Memory B cell (primary cell): Measurements from ENCODE around the gene MAPK4.

Experiments
- ATAC-seq: fragments of 150-1000 bp; cut with Tn5 transposase; 2 replicates; pipeline ENCODE4 v1.10.0; 2021; ENCODE audit warnings: low read depth, mild to moderate bottlenecking, moderate library complexity
- DNase-seq, 2 donors: peaks; one replicate each; pipeline ENCODE4 v3.0.0; 2022; ENCODE audit warnings: low spot score in 2 of 2
- H3K27ac Mint-ChIP-seq: one replicate; pipeline ENCODE4 v1.8.0; 2022; ENCODE audit warnings: mild to moderate bottlenecking, moderate library complexity, mixed read lengths
- H3K27me3 Mint-ChIP-seq: one replicate; pipeline ENCODE4 v1.8.0; 2022; ENCODE audit warnings: mixed read lengths
- H3K36me3 Mint-ChIP-seq: one replicate; pipeline ENCODE4 v1.8.0; 2022; ENCODE audit warnings: mild to moderate bottlenecking, mixed read lengths
- H3K4me1 Mint-ChIP-seq: one replicate; pipeline ENCODE4 v1.8.0; 2022; ENCODE audit warnings: mixed read lengths
- H3K4me3 Mint-ChIP-seq: one replicate; pipeline ENCODE4 v1.8.0; 2022; ENCODE audit warnings: mild to moderate bottlenecking, moderate library complexity, mixed read lengths
- H3K9me3 Mint-ChIP-seq: one replicate; pipeline ENCODE4 v1.8.0; 2022; ENCODE audit warnings: mixed read lengths

Gene MAPK4

DNA sequence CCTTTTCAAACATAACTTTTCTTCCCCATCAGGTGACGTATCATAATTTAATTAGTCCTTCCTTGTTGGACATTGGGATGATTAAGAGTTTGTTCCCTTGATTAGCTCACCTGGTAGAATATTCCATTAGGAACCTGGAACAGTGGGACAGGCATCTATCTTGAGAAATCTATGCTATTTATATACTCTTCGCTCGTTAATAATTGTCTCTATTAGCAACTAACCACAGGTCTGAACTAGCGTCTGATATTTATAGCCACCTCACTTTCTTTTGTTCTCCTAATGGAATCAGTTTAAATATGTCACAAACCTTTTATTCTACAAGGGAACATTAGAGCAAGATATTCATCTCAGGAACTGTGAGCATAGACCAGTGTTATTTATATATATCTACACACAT, 79.8 kb downstream of the MAPK4 start:
- Mint-ChIP-seq H3K4me3 (no peak overlapping the region), H3K36me3 (no peaks in the 10 kb centered on the region), H3K27ac (no peak overlapping the region), H3K9me3 (no peaks in the 10 kb centered on the region), H3K27me3 (peaks cover 9% of the 10 kb centered on the region), H3K4me1 (no peaks in the 10 kb centered on the region)
- ATAC-seq, result no peak
- DNase-seq, result no peak

DNA sequence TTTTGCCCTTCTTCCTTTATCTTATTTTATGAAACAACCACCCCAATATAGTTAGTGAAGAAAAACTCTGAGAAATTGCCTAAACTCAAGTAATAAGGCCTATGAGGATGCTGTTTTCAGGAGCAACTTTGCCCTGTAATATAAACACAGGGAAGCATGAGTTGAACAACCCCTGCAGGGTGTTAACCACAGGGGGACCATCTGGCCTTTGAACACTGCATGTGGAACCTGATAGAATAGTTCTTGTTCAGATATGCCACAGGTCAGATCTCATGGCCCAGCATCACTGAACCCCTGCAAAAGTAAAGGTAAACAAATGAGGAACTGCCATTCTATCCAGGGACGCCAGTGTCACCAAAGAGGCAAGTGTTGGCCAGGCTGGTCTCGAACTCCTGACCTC, 82.6 kb downstream of the MAPK4 start:
- no peaks in the 10 kb centered on the region for H3K36me3 Mint-ChIP-seq
- ATAC-seq (no peak), DNase-seq (no peak)
- no peaks in the 10 kb centered on the region for H3K9me3 Mint-ChIP-seq
- H3K4me3 Mint-ChIP-seq, result no peak overlapping the region
- H3K27ac Mint-ChIP-seq, result no peak overlapping the region
- H3K27me3 Mint-ChIP-seq, result peaks cover 3% of the 10 kb centered on the region
- no peaks in the 10 kb centered on the region for H3K4me1 Mint-ChIP-seq

DNA sequence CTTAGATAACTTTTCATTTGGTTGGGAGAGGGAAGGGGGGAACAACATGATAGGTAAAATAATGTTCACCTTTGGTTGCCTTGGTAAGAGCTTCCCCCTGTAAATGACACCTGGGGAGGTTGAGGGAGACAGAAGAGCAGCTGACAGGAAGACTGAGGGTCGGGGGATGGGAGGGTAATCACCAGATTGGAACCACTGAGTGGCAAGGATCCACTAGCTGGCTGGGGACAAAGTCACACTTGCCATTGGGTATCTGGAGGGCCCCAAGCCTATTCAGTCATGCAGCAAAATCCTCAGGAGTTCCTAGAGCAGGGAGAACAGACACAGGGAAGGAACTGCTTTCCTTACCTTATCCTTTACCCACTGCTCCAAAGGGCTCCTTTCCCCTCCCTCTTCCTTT, 84.3 kb downstream of the MAPK4 start:
- H3K27me3 Mint-ChIP-seq, result peaks cover 3% of the 10 kb centered on the region
- no peaks in the 10 kb centered on the region for H3K4me1 Mint-ChIP-seq
- H3K9me3 Mint-ChIP-seq, result no peaks in the 10 kb centered on the region
- DNase-seq (no peak), ATAC-seq (no peak)
- H3K36me3 Mint-ChIP-seq, result no peaks in the 10 kb centered on the region
- no peak overlapping the region for H3K27ac Mint-ChIP-seq
- H3K4me3 Mint-ChIP-seq, result no peak overlapping the region

DNA sequence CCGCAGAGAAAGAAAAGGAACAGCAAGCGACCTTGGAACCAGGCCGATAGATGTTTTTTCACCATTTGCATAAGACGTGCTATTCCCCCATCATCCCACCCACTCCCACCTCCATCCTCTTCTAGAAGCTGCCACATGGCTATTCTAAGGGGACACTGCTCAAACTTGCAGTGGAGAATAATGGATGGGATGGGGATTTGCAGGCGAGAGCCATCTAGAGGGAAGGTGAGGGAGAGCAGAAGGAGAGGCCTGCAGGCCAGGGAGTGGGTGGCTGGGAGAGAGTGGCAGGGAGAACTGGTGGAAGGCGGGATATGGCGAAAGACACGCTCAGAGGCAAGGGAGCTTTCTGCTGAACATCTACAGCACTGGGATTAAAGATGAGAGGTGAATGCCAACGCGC, 84.9 kb downstream of the MAPK4 start:
- no peak overlapping the region for H3K4me3 Mint-ChIP-seq
- DNase-seq (no peak), ATAC-seq (no peak)
- no peaks in the 10 kb centered on the region for H3K4me1 Mint-ChIP-seq
- H3K36me3 Mint-ChIP-seq, result no peaks in the 10 kb centered on the region
- no peak overlapping the region for H3K27ac Mint-ChIP-seq
- no peaks in the 10 kb centered on the region for H3K9me3 Mint-ChIP-seq
- H3K27me3 Mint-ChIP-seq, result peaks cover 3% of the 10 kb centered on the region

DNA sequence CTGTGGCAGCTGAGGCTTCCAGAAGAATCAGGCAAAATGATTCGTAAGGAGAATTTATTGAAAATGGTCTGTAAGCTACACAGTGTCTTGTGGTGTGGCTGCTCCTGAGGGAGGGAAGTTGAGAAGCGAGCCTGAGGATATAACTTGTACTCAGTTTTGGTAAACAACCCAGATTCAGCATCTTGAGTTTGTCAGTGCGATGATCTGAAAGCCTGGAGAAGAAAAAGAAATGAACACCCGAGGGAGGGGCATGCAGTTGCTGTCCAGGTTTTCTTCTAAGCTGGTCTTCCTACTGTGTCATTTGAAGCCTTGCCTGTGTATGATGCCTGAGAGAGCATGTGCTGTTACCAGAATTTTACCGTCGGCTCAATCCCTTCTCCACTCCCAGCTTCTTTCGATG, 87.3 kb downstream of the MAPK4 start:
- ATAC-seq, result no peak
- no peak for DNase-seq
- Mint-ChIP-seq H3K36me3 (no peaks in the 10 kb centered on the region), H3K4me1 (no peaks in the 10 kb centered on the region), H3K27ac (no peak overlapping the region), H3K9me3 (no peaks in the 10 kb centered on the region), H3K4me3 (no peak overlapping the region), H3K27me3 (peaks cover 3% of the 10 kb centered on the region)

DNA sequence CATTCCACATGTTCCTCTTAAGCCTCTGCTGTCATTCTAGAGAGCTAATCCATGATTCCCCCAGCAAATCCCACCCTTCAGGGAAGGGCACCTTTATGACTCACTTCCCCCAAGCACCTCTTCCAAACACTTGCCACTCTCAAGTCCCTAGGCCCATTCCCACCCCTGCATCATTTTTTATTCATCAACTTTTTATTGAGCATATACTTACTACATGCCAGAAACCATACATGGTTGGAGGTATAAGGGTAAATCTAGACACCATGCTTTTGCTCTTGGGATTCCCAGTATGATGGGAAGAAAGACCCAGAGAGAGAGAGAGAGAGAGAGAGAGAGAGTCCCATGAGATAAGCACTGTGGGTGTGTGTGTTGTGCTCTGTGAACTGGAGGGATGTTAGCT, 87.9 kb downstream of the MAPK4 start:
- ATAC-seq (no peak), DNase-seq (no peak)
- Mint-ChIP-seq H3K27ac (no peak overlapping the region), H3K36me3 (no peaks in the 10 kb centered on the region), H3K27me3 (peaks cover 5% of the 10 kb centered on the region), H3K4me3 (no peak overlapping the region), H3K4me1 (no peaks in the 10 kb centered on the region), H3K9me3 (no peaks in the 10 kb centered on the region)

DNA sequence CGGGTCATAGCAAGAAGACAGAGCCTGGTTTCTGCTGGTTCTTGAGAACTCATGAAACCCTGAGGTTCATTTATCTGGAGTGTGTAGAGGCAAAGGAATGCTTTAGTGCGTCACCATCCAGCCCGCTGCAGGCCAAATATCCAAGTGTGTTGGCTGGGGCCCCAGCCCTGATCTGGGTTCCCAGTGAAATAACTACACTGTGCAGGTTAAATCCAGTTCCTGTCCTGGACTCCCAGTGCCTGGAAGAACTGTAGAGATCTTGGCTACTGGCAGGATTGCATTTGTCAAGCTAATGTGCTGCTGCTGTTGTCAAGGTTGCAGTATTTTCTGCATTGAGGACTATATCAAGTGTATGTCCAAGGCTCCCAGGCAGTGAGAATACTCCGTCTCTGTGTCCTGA, 89.9 kb downstream of the MAPK4 start:
- Mint-ChIP-seq H3K36me3 (no peaks in the 10 kb centered on the region), H3K9me3 (no peaks in the 10 kb centered on the region), H3K4me3 (no peak overlapping the region), H3K27ac (no peak overlapping the region), H3K27me3 (peaks cover 5% of the 10 kb centered on the region), H3K4me1 (no peaks in the 10 kb centered on the region)
- ATAC-seq (no peak), DNase-seq (no peak)

DNA sequence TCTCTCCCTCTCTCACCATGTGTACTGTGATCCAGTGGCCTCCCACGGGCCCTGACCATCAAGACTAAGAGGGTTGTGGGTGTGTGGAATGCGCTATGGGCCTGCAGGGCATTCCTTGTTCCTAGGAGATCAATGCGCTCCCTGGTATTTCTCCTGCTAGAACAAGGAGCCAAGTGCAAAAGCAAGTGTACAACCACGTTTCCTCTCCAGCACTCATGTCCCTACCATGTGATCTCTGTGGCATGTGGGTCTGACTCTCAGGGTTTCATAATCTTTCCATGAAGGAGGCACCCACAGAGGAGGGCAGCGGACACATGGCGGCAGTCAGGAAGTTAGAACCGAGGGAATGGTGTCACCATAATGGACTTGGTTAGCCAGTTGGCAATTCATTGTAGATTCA, 91.4 kb downstream of the MAPK4 start:
- no peak for DNase-seq
- H3K4me1 Mint-ChIP-seq, result no peaks in the 10 kb centered on the region
- no peak overlapping the region for H3K27ac Mint-ChIP-seq
- no peaks in the 10 kb centered on the region for H3K36me3 Mint-ChIP-seq
- no peak overlapping the region for H3K4me3 Mint-ChIP-seq
- ATAC-seq, result no peak
- no peaks in the 10 kb centered on the region for H3K9me3 Mint-ChIP-seq
- H3K27me3 Mint-ChIP-seq, result peaks cover 5% of the 10 kb centered on the region

DNA sequence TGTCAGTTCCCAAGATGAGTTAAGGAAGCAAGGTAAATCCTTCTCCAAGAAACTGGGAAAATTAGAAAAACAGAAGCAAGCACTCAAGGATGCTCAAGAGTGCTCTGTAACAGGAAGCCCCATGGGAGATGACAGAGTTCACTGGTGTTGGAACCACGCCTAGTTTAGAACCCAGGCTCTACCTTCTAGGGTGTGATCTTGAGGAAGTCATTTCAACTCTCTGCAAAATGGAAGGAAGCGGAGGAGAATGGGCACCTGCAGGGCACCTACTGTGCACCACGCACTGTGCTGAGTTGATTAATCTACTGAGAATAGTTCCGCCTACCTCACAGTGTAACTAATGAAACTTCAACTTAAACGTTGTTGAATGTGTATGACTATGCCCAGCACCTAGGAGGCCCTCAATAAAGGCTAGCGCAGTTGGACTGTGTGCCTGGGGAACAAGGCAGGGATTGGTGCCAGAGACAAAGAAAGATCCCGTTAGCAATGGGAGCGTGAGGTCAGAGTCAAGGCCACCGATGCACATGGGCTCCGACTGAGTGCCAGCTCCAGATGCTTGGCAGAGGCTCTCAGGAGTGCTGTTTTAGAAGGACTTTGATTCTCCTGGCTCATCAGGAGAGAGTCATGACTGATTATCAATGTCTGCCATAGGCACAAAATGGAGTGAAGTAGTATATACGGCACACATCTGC, 93.7 kb downstream of the MAPK4 start:
- no peak overlapping the region for H3K27ac Mint-ChIP-seq
- H3K27me3 Mint-ChIP-seq, result peaks cover 5% of the 10 kb centered on the region
- H3K36me3 Mint-ChIP-seq, result no peaks in the 10 kb centered on the region
- H3K4me3 Mint-ChIP-seq, result no peak overlapping the region
- H3K4me1 Mint-ChIP-seq, result no peaks in the 10 kb centered on the region
- no peaks in the 10 kb centered on the region for H3K9me3 Mint-ChIP-seq
- DNase-seq (no peak), ATAC-seq (no peak)

DNA sequence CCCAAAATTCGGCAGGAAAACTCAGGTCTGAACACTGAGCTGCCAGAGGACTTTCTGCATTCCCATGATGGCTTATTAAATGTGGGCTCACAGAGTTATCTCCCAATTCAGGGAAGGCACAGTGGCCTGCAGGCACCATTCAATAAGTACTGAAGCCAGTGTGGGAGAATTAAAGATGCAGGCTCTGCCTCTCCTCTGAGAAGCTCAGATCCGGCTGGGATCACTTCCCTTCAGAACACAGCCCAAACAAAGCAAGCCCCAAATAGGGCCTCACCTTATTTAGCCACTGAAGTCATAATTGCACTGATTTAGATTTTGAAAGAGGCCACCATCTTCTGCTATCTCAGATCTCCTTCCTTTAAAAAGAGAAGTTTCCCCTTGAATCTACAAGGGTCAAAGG, 94.3 kb downstream of the MAPK4 start:
- no peaks in the 10 kb centered on the region for H3K9me3 Mint-ChIP-seq
- no peak for DNase-seq
- no peaks in the 10 kb centered on the region for H3K36me3 Mint-ChIP-seq
- H3K4me3 Mint-ChIP-seq, result no peak overlapping the region
- no peak for ATAC-seq
- no peaks in the 10 kb centered on the region for H3K4me1 Mint-ChIP-seq
- no peak overlapping the region for H3K27ac Mint-ChIP-seq
- H3K27me3 Mint-ChIP-seq, result peaks cover 7% of the 10 kb centered on the region

DNA sequence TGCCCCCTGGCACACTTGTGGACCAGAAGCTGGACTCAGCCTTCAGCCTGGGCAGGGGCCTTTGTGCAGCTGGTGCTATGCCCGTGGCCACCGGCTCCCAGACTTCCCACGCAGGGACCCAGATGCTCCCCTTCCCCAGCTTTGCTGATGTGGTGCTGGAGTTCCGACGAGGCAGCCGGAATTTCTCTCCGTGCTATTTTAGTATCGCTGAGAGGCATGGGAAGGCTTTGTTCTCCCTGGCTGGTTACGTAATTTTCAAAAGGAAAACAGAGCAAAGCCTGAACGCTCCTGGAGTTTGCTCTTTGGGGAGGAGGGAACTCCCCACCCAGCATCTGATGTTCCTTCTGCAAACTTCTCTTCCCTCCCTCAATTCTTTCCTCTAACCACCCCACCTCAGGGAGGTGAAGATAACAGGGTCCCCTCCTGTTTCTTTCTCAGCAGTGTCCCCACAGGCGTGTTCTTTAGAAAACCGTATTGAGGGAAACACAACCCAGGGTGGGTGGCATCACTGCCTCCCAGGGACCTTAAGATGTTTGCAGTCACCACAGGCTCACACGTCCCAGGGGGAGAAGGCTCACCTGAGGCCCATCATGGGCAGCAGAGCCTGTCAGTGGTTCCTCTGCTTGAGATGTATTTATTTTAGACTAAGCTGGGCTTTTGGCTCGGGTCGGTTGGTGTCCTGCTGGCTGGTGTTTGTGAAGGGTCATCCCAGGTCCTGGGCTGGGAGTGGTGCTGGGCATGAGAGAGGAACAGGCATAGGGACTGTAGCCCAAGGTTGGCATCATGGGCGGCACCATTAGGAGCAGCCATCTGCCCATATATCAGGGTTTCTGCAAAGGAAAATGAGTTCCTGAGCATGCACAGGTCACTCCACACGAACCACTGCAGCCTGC, 95.0 kb downstream of the MAPK4 start:
- no peak overlapping the region for H3K27ac Mint-ChIP-seq
- ATAC-seq, result no peak
- peaks cover 7% of the 10 kb centered on the region for H3K27me3 Mint-ChIP-seq
- no peaks in the 10 kb centered on the region for H3K36me3 Mint-ChIP-seq
- H3K4me1 Mint-ChIP-seq, result no peaks in the 10 kb centered on the region
- no peak overlapping the region for H3K4me3 Mint-ChIP-seq
- no peaks in the 10 kb centered on the region for H3K9me3 Mint-ChIP-seq
- no peak for DNase-seq

DNA sequence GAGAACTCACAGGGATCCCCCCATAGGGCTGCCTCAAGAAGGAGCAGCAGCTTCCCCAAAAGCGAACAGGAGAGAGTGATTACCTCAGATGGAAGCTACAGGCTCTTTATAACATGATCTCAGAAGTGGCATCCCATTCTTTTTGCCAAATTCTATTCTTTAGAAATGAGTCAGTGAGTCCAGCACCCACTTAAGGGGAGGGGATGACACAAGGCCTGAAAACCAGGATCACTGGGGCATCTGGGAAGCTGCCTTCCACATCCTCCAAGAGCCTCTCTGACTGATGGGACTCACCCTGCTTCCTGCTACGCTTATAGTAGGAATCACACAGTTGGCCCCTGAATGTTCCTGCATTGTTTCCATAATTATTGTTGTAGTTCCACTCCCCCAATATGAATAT, 96.5 kb downstream of the MAPK4 start:
- Mint-ChIP-seq H3K4me1 (no peaks in the 10 kb centered on the region), H3K27ac (no peak overlapping the region), H3K36me3 (no peaks in the 10 kb centered on the region), H3K9me3 (peaks cover 1% of the 10 kb centered on the region), H3K4me3 (no peak overlapping the region), H3K27me3 (peaks cover 6% of the 10 kb centered on the region)
- ATAC-seq (no peak), DNase-seq (no peak)

DNA sequence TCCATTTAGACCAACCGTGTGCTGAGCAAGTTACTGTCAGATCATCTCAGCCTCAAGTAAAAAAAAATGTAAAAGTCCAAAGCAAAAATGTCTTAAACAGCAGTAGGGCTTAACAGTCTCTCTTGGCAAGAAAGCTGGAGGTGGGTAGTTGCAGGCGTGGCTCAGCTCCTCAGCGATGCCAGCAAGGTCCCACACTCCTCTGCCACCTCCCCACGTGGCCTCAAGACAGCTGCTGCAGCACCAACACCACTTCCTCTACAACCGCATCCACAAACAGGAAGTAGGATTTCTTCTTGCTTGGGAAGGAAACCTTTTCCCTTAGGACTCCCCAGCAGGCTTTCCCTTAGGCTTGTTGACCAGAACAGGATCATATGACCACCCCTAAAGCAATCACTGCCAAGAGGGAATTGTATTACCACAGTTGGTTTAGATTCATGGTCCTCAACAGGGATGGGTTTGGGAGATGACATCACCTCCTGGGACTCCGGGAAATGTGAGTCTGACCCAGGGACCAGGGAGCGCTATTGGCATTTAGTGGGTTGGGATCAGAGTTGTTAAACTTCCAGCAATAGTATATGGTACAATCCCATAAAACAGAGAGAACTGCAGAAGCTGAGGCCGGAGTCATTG, 97.1 kb downstream of the MAPK4 start:
- H3K27me3 Mint-ChIP-seq, result peaks cover 6% of the 10 kb centered on the region
- peaks cover 1% of the 10 kb centered on the region for H3K9me3 Mint-ChIP-seq
- no peak overlapping the region for H3K27ac Mint-ChIP-seq
- H3K36me3 Mint-ChIP-seq, result no peaks in the 10 kb centered on the region
- ATAC-seq (no peak), DNase-seq (no peak)
- no peaks in the 10 kb centered on the region for H3K4me1 Mint-ChIP-seq
- H3K4me3 Mint-ChIP-seq, result no peak overlapping the region

DNA sequence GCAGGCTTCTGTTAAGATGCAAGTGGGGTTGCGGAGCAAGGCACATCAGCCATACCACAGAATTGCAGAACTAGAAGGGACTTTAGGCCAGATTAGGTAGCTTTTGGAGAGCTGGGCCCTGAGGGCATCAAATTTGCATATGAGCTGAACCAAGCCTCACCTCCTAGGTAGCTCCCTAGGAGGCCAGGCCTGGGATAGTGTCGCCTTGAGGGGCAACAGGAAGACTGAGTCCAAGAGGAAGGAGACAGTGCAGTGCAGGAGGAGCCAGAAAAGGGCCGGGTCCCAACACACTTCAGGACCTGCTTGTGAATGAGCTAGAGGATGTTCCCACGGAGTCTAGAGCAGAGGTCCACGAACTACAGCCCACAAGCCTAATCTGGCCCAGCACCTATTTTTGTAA, 98.7 kb downstream of the MAPK4 start:
- Mint-ChIP-seq H3K4me3 (no peak overlapping the region), H3K4me1 (no peaks in the 10 kb centered on the region), H3K36me3 (no peaks in the 10 kb centered on the region), H3K27me3 (peaks cover 2% of the 10 kb centered on the region), H3K27ac (no peak overlapping the region), H3K9me3 (peaks cover 1% of the 10 kb centered on the region)
- DNase-seq, result no peak
- no peak for ATAC-seq
